Endodermal cell (in vitro differentiated cells): ENCODE measurements around the gene NARS2. TPM values are rescaled to one million over a fixed set of nuclear protein-coding genes. Genes with fewer than 3 reads are reported as not detected.

ENCODE experiments used
- DNase-seq: peaks from one replicate; pipeline ENCODE4 v3.0.0-alpha.2; 2017
- H3K27ac ChIP-seq: 2 replicates; pipeline ENCODE4 v1.5.1; 2013; ENCODE audit warnings: mild to moderate bottlenecking, low read depth, low read length, moderate library complexity
- H3K27me3 ChIP-seq: 2 replicates; pipeline ENCODE4 v1.6.1; 2013; ENCODE audit warnings: mild to moderate bottlenecking, low read length, moderate library complexity; ENCODE audit not compliant: insufficient read depth, control insufficient read depth, poor library complexity, severe bottlenecking
- H3K36me3 ChIP-seq: 2 replicates; pipeline ENCODE4 v1.7.0; 2013; ENCODE audit warnings: mild to moderate bottlenecking, low read length, moderate library complexity; ENCODE audit not compliant: control insufficient read depth, insufficient read depth
- H3K4me1 ChIP-seq: one replicate; pipeline ENCODE4 v1.7.0; 2013; ENCODE audit warnings: low read length; ENCODE audit not compliant: control insufficient read depth, insufficient read depth
- H3K4me3 ChIP-seq: 2 replicates; pipeline ENCODE4 v1.5.1; 2013; ENCODE audit warnings: mild to moderate bottlenecking, low read length, moderate library complexity
- H3K9ac ChIP-seq: 2 replicates; pipeline ENCODE4 v1.6.1; 2013; ENCODE audit warnings: mild to moderate bottlenecking, low read length, moderate library complexity; ENCODE audit not compliant: poor library complexity, severe bottlenecking; ENCODE audit errors: extremely low read depth
- H3K9me3 ChIP-seq: 2 replicates; pipeline ENCODE4 v1.6.1; 2013; ENCODE audit warnings: mild to moderate bottlenecking, low read length, moderate library complexity; ENCODE audit not compliant: control insufficient read depth
- H3K27ac Mint-ChIP-seq: 2 replicates; pipeline ENCODE4 v1.8.0; 2020; ENCODE audit warnings: mixed read lengths
- H3K27me3 Mint-ChIP-seq: 2 replicates; pipeline ENCODE4 v1.8.0; 2021; ENCODE audit warnings: mild to moderate bottlenecking, mixed read lengths; ENCODE audit not compliant: insufficient read depth
- H3K36me3 Mint-ChIP-seq: 2 replicates; pipeline ENCODE4 v1.8.0; 2020; ENCODE audit warnings: low read depth, mixed read lengths
- H3K4me1 Mint-ChIP-seq: 2 replicates; pipeline ENCODE4 v1.8.0; 2020; ENCODE audit warnings: mixed read lengths
- H3K4me3 Mint-ChIP-seq: 2 replicates; pipeline ENCODE4 v1.8.0; 2020; ENCODE audit warnings: mild to moderate bottlenecking, moderate library complexity, mixed read lengths
- H3K9me3 Mint-ChIP-seq: 2 replicates; pipeline ENCODE4 v1.8.0; 2020; ENCODE audit warnings: mild to moderate bottlenecking, mixed read lengths
- WGBS, 2 experiments: methylation state at CpG; one replicate each; pipeline versions ENCODE4 v1.1.5 to v1.1.7; 2013; ENCODE audit warnings: missing lambda C conversion rate in 2 of 2, mixed read lengths in 1 of 2; ENCODE audit not compliant: insufficient coverage in 1 of 2, insufficient read length in 1 of 2; 5-methylcytosine and 5-hydroxymethylcytosine counted together
- total RNA-seq, 2 donors: library from RNA; stranded (reverse); fragmentation: NEBNext Ultra II Directional in 1 of 2; extraction: Animal tissue kit (Norgen Biotek cat#: 25700) in 1 of 2; gene quantifications; 2 replicates in 1 of 2; 3 replicates in 1 of 2; pipeline ENCODE4 v1.2.1, GENCODE V29; 2021
- TF ChIP-seq, protein P1 (sequence below): fragments of 200-600 bp; sonication (generic); conservative IDR thresholded peaks from 2 replicates; pipeline ENCODE4 v1.5.0; 2021; ENCODE audit warnings: antibody characterized with exemption, mild to moderate bottlenecking

The NARS2 gene
- total RNA-seq, 2 donors from 2014 or later = 45.8 to 53.7 TPM

- Mint-ChIP-seq H3K4me3 (no peak overlapping the region), H3K4me1 (peaks cover 6% of the 10 kb centered on the region), H3K27ac (no peak overlapping the region), H3K9me3 (no peaks in the 10 kb centered on the region), H3K27me3 (no peaks in the 10 kb centered on the region), H3K36me3 (peaks cover 38% of the 10 kb centered on the region)
- no peak for DNase-seq
- Histone ChIP-seq H3K9me3 (peaks cover 5% of the 10 kb centered on the region), H3K27me3 (no peaks in the 10 kb centered on the region), H3K27ac (no peak overlapping the region), H3K36me3 (peaks cover 61% of the 10 kb centered on the region), H3K9ac (no peak overlapping the region), H3K4me1 (no peaks in the 10 kb centered on the region), H3K4me3 (no peak overlapping the region)
- TF ChIP-seq, protein P1, sequence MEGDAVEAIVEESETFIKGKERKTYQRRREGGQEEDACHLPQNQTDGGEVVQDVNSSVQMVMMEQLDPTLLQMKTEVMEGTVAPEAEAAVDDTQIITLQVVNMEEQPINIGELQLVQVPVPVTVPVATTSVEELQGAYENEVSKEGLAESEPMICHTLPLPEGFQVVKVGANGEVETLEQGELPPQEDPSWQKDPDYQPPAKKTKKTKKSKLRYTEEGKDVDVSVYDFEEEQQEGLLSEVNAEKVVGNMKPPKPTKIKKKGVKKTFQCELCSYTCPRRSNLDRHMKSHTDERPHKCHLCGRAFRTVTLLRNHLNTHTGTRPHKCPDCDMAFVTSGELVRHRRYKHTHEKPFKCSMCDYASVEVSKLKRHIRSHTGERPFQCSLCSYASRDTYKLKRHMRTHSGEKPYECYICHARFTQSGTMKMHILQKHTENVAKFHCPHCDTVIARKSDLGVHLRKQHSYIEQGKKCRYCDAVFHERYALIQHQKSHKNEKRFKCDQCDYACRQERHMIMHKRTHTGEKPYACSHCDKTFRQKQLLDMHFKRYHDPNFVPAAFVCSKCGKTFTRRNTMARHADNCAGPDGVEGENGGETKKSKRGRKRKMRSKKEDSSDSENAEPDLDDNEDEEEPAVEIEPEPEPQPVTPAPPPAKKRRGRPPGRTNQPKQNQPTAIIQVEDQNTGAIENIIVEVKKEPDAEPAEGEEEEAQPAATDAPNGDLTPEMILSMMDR = no peak
- WGBS, 2 experiments = 100% methylated on average over 1 to 2 of the region's 2 CpGs
Measured at GRCh38 chr11:78535920-78536319, 38.7 kb downstream of the NARS2 start.

DNA sequence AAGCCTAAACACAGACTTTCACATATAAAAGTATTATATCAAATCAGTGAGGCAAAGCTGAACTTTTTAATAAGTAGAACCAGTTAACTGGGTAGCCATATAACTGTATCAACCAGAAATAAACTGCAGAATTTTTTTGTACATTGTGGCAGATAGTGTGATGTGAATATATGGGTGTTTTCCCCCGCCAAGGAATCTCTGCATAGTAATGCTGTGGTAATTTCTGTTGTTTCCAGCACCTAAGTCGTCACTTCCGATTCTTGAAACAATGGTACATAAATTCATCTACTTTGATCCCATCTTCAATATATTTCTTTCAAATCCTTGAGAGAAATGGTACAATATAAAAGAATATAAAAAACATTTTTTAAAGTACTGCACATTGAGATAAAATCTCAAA is 39.6 kb downstream of the NARS2 start:
- no peak overlapping the region for H3K4me3 ChIP-seq
- Mint-ChIP-seq H3K4me1 (peaks cover 6% of the 10 kb centered on the region), H3K9me3 (no peaks in the 10 kb centered on the region), H3K27me3 (no peaks in the 10 kb centered on the region), H3K27ac (no peak overlapping the region), H3K36me3 (peaks cover 32% of the 10 kb centered on the region), H3K4me3 (no peak overlapping the region)
- H3K9ac ChIP-seq = no peak overlapping the region
- peaks cover 5% of the 10 kb centered on the region for H3K9me3 ChIP-seq
- no peak overlapping the region for H3K27ac ChIP-seq
- TF ChIP-seq, protein P1 = no peak
- H3K36me3 ChIP-seq = peaks cover 58% of the 10 kb centered on the region
- no peaks in the 10 kb centered on the region for H3K4me1 ChIP-seq
- WGBS, 2 experiments = 100% methylated on average over 2 of the region's 3 CpGs; no CpG with 5 or more reads in 1 of the 2 experiments
- H3K27me3 ChIP-seq = no peaks in the 10 kb centered on the region
- DNase-seq = no peak

- TF ChIP-seq, protein P1 = no peak
- Mint-ChIP-seq H3K4me1 (peaks cover 6% of the 10 kb centered on the region), H3K36me3 (peaks cover 22% of the 10 kb centered on the region), H3K9me3 (no peaks in the 10 kb centered on the region), H3K27ac (no peak overlapping the region), H3K27me3 (no peaks in the 10 kb centered on the region), H3K4me3 (no peak overlapping the region)
- Histone ChIP-seq H3K27me3 (no peaks in the 10 kb centered on the region), H3K9me3 (peaks cover 5% of the 10 kb centered on the region), H3K4me3 (no peak overlapping the region), H3K36me3 (peaks cover 51% of the 10 kb centered on the region), H3K4me1 (no peaks in the 10 kb centered on the region), H3K27ac (no peak overlapping the region), H3K9ac (no peak overlapping the region)
- DNase-seq = no peak
Measured at GRCh38 chr11:78533399-78533798, 41.3 kb downstream of the NARS2 start.
